HepG2 (cell line): Measurements from ENCODE around the gene CCL16.

Experiments used
- EZH2 ChIP-seq: conservative IDR thresholded peaks from 2 replicates; pipeline ENCODE4 v1.6.1; 2012; ENCODE audit warnings: mild to moderate bottlenecking, low read depth, low read length, moderate library complexity
- IRX3 ChIP-seq: sonication (generic); formaldehyde crosslinking; IDR thresholded peaks from 2 replicates; pipeline ENCODE4 v1.8.1; 2023; ENCODE audit warnings: mild to moderate bottlenecking, low read depth, missing genetic modification reagents, borderline replicate concordance
- NR2C2 ChIP-seq: sonication (generic); formaldehyde crosslinking; IDR thresholded peaks from 2 replicates; pipeline ENCODE4 v1.4.0; 2020; ENCODE audit warnings: missing genetic modification reagents, mild to moderate bottlenecking, moderate library complexity, borderline replicate concordance
- RFX5 ChIP-seq: IDR thresholded peaks from 2 replicates; pipeline ENCODE4 v1.6.1; 2011; ENCODE audit warnings: low read depth, low read length, improper control_type of control experiment
- SETDB1 ChIP-seq: sonication (generic); formaldehyde crosslinking; IDR thresholded peaks from 2 replicates; pipeline ENCODE4 v1.5.1; 2020; ENCODE audit warnings: missing genetic modification reagents, mild to moderate bottlenecking, borderline replicate concordance
- SRF ChIP-seq: IDR thresholded peaks from 2 replicates; pipeline ENCODE4 v1.6.1; 2011; ENCODE audit warnings: mild to moderate bottlenecking, low read depth, low read length, moderate library complexity
- TF ChIP-seq, protein P1 (sequence below): sonication (generic); formaldehyde crosslinking; IDR thresholded peaks from 2 replicates; pipeline ENCODE4 v1.5.0; 2020; ENCODE audit warnings: mild to moderate bottlenecking, missing genetic modification reagents, moderate library complexity

DNA sequence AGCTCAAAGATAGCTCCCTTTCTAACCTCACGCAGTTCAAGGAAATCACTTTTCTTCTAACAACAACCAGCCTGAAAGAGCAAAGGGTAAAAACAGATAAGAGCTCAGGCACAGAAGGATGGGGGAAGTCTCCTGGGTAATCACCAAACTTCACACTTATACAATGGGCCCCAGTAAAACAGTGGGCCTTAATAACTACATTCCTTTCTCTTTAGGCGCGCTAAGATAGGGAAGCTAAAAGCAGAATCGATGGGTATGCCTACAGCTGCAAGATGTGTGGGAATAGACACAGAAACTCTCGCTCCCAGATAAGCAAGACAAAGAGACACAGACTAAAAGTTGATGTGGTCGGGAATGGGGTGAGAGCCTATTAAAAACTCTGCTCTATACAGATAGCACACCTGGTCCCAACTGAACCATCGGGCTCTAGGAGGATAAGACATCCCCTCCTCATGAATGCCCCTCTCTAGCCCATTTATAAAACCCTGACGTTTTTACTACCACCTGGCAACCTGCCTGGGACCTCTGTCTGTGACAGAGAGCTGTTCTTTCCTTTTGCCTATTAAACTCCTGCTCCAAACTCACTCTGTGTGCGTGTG, 38.6 kb downstream of the CCL16 start:
- TF ChIP-seq SRF (no peak), SETDB1 (CRISPR knock-in tag) (no peak), IRX3 (CRISPR knock-in tag) (no peak), EZH2 (no peak), NR2C2 (CRISPR knock-in tag) (no peak), RFX5 (no peak)
- TF ChIP-seq, protein P1, sequence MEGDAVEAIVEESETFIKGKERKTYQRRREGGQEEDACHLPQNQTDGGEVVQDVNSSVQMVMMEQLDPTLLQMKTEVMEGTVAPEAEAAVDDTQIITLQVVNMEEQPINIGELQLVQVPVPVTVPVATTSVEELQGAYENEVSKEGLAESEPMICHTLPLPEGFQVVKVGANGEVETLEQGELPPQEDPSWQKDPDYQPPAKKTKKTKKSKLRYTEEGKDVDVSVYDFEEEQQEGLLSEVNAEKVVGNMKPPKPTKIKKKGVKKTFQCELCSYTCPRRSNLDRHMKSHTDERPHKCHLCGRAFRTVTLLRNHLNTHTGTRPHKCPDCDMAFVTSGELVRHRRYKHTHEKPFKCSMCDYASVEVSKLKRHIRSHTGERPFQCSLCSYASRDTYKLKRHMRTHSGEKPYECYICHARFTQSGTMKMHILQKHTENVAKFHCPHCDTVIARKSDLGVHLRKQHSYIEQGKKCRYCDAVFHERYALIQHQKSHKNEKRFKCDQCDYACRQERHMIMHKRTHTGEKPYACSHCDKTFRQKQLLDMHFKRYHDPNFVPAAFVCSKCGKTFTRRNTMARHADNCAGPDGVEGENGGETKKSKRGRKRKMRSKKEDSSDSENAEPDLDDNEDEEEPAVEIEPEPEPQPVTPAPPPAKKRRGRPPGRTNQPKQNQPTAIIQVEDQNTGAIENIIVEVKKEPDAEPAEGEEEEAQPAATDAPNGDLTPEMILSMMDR (CRISPR knock-in tag) = no peak
